ENCODE results near the gene GAD1.

The GAD1 gene

GRCh38 chr2:170813611-170814532, 2.8 kb upstream of the GAD1 start:
- FAIRE-seq: no peak
- TF ChIP-seq, protein P1, sequence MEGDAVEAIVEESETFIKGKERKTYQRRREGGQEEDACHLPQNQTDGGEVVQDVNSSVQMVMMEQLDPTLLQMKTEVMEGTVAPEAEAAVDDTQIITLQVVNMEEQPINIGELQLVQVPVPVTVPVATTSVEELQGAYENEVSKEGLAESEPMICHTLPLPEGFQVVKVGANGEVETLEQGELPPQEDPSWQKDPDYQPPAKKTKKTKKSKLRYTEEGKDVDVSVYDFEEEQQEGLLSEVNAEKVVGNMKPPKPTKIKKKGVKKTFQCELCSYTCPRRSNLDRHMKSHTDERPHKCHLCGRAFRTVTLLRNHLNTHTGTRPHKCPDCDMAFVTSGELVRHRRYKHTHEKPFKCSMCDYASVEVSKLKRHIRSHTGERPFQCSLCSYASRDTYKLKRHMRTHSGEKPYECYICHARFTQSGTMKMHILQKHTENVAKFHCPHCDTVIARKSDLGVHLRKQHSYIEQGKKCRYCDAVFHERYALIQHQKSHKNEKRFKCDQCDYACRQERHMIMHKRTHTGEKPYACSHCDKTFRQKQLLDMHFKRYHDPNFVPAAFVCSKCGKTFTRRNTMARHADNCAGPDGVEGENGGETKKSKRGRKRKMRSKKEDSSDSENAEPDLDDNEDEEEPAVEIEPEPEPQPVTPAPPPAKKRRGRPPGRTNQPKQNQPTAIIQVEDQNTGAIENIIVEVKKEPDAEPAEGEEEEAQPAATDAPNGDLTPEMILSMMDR (IDR thresholded peaks at IDR 0.05; ENCODE audit: insufficient read depth, missing control alignments): no peak
- DNase-seq (ENCODE audit: insufficient read length, low spot score): no peak

DNA sequence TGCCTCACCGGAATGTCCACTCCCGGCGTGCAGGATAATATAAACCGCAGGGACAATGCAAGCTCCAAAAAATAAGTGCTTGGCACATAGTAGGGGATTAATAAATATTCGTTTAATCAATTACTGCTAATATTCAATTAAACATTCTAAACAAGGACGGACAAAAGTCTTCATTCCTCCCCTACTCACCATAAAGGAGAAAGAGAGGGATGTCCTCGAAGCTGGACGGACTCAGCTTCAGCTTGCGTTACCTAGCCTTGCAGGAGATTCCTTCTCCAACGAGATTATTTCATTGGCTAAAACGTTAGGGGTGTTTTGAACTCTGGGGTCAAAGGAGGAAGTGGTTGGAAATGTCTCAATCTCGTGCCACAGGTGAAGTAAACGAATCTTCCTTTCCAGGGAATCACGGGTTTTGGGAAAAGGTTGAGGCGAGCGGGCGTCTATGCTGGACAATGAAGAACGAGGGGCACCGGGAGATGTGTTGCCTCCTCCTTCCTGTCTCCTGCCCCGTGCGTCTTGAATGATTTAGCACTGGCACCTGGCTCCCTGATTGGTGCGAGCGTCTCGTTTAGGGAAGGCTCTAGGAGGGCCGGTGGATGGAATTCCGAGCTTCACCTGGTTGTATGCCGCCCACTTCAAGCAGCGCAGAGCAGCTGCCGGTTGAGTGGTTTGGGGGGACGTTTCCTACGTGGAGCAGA, 2.0 kb upstream of the GAD1 start:
- TF ChIP-seq, protein P1 (IDR thresholded peaks at IDR 0.05; ENCODE audit: insufficient read depth, missing control alignments): no peak
- no peak for FAIRE-seq
- DNase-seq (ENCODE audit: insufficient read length, low spot score): no peak

DNA sequence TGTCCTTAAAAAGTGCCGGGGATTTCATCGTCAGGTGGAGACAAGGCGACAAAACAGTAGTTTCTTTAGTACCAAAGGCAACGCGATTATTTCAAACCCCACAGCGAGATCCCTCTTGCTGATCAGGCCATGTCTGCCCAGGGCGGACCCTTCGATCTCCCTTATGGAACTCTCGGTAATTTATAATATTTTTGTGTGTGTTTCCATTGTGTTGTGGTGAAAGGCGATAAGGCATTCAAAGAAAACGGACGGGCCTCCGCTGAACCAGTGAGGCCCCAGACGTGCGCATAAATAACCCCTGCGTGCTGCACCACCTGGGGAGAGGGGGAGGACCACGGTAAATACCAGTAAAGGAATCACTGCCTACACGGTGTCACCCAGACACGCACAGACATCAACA, 1.4 kb upstream of the GAD1 start:
- TF ChIP-seq, protein P1 (IDR thresholded peaks at IDR 0.05; ENCODE audit: insufficient read depth, missing control alignments): no peak
- no peak for FAIRE-seq
- DNase-seq (ENCODE audit: insufficient read length, low spot score): no peak

- DNase-seq (ENCODE audit: insufficient read length, low spot score) (no peak), FAIRE-seq (no peak)
- TF ChIP-seq, protein P1 (IDR thresholded peaks at IDR 0.05; ENCODE audit: insufficient read depth, missing control alignments): peak; percentile 77
Measured at GRCh38 chr2:170815746-170816503, 762 bp upstream of the GAD1 start.

GRCh38 chr2:170817093-170818035, 677 bp downstream of the GAD1 start:
- no peak for DNase-seq (ENCODE audit: insufficient read length, low spot score)
- no peak for FAIRE-seq
- TF ChIP-seq, protein P1 (IDR thresholded peaks at IDR 0.05; ENCODE audit: insufficient read depth, missing control alignments): no peak

DNA sequence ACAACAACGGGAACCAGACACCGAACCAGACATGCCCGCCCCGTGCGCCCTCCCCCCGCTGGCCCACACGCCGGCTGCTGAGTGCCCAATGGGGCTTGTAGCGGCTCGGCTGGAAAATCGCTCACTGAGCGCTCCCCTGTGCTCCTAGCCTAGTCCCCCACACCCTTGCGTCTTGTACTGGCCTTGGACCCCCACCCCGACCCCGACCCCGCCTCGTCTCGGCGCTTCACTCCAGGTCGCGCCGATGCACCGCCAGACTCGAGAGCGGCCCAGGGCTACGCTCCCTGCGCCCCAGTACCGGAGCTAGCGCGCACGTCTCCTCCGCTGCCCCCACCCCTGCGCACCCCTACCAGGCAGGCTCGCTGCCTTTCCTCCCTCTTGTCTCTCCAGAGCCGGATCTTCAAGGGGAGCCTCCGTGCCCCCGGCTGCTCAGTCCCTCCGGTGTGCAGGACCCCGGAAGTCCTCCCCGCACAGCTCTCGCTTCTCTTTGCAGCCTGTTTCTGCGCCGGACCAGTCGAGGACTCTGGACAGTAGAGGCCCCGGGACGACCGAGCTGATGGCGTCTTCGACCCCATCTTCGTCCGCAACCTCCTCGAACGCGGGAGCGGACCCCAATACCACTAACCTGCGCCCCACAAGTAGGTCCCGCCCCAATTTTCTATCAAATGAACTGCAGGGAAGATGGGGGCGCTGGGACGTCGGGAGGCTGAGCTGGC, 1.5 kb downstream of the GAD1 start:
- TF ChIP-seq, protein P1 (IDR thresholded peaks at IDR 0.05; ENCODE audit: insufficient read depth, missing control alignments): no peak
- DNase-seq (ENCODE audit: insufficient read length, low spot score) (no peak), FAIRE-seq (no peak)
